Measurements from ENCODE around the gene FLNB. TPM values are rescaled to one million over a fixed set of nuclear protein-coding genes. Genes with fewer than 3 reads are reported as not detected.

Gene FLNB
- total RNA-seq, 1 donor from 2014 or later = 83.3 TPM

GRCh38 chr3:58099865-58100264 is 91.6 kb downstream of the FLNB start:
- H3K9me3 ChIP-seq = no peaks in the 10 kb centered on the region
- intact Hi-C loops (cut with DNase I) = no loop called here
- H3K27ac ChIP-seq = no peak overlapping the region
- no peaks in the 10 kb centered on the region for H3K27me3 ChIP-seq (ENCODE audit: low read depth)
- DNase-seq = no peak
- no peak overlapping the region for H3K4me3 ChIP-seq
- H3K4me1 ChIP-seq = peaks cover 8% of the 10 kb centered on the region
- TF ChIP-seq, protein P1, sequence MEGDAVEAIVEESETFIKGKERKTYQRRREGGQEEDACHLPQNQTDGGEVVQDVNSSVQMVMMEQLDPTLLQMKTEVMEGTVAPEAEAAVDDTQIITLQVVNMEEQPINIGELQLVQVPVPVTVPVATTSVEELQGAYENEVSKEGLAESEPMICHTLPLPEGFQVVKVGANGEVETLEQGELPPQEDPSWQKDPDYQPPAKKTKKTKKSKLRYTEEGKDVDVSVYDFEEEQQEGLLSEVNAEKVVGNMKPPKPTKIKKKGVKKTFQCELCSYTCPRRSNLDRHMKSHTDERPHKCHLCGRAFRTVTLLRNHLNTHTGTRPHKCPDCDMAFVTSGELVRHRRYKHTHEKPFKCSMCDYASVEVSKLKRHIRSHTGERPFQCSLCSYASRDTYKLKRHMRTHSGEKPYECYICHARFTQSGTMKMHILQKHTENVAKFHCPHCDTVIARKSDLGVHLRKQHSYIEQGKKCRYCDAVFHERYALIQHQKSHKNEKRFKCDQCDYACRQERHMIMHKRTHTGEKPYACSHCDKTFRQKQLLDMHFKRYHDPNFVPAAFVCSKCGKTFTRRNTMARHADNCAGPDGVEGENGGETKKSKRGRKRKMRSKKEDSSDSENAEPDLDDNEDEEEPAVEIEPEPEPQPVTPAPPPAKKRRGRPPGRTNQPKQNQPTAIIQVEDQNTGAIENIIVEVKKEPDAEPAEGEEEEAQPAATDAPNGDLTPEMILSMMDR (IDR thresholded peaks at IDR 0.05) = no peak
- H3K36me3 ChIP-seq = peaks cover 66% of the 10 kb centered on the region
- ATAC-seq = no peak

GRCh38 chr3:58101499-58102389 is 93.5 kb downstream of the FLNB start:
- Histone ChIP-seq H3K27me3 (ENCODE audit: low read depth) (no peaks in the 10 kb centered on the region), H3K4me1 (peaks cover 8% of the 10 kb centered on the region), H3K36me3 (peaks cover 73% of the 10 kb centered on the region), H3K4me3 (no peak overlapping the region), H3K27ac (peak overlapping the region; percentile 61), H3K9me3 (no peaks in the 10 kb centered on the region)
- intact Hi-C loops (cut with DNase I) = no loop called here
- no peak for DNase-seq
- TF ChIP-seq, protein P1 (IDR thresholded peaks at IDR 0.05) = no peak
- ATAC-seq = peak; percentile 71 to 80

- H3K27ac ChIP-seq = peak overlapping the region; percentile 61
- DNase-seq = no peak
- no peaks in the 10 kb centered on the region for H3K9me3 ChIP-seq
- peaks cover 75% of the 10 kb centered on the region for H3K36me3 ChIP-seq
- H3K4me3 ChIP-seq = no peak overlapping the region
- intact Hi-C loops (cut with DNase I) = no loop called here
- TF ChIP-seq, protein P1 (IDR thresholded peaks at IDR 0.05) = no peak
- ATAC-seq = no peak
- H3K4me1 ChIP-seq = peaks cover 8% of the 10 kb centered on the region
- H3K27me3 ChIP-seq (ENCODE audit: low read depth) = no peaks in the 10 kb centered on the region
Measured at GRCh38 chr3:58102390-58102750, 94.1 kb downstream of the FLNB start.

DNA sequence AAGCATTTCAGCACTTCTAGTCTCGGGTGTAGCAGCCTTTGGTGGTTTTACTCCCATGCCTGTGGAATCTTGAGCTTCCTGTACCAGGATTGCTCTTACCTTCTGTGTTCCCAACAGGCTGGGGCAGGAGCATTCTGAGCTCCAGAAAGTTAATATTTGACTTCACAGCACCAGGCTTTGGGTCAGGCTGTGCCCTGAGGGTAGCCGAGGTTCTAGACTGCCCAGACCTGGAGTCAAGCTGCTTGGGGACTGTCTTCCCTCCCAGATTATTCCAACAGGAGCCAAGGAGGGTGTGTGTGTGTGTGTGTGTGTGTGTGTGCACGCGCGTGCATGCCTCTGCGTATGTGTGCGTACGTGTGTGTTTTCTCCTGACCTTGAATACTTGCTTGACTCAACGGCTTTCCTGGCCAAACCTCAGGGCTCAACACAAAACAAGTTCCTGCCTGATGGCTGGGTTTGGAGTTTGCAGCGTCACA is 94.8 kb downstream of the FLNB start:
- TF ChIP-seq, protein P1 (IDR thresholded peaks at IDR 0.05) = no peak
- H3K9me3 ChIP-seq = no peaks in the 10 kb centered on the region
- peak in 1 of 2 donors; percentile 50 for ATAC-seq
- peaks cover 8% of the 10 kb centered on the region for H3K4me1 ChIP-seq
- intact Hi-C loops (cut with DNase I) = no loop called here
- DNase-seq = no peak
- H3K27ac ChIP-seq = no peak overlapping the region
- peaks cover 73% of the 10 kb centered on the region for H3K36me3 ChIP-seq
- H3K4me3 ChIP-seq = no peak overlapping the region
- H3K27me3 ChIP-seq (ENCODE audit: low read depth) = no peaks in the 10 kb centered on the region

GRCh38 chr3:58104151-58104550 is 95.9 kb downstream of the FLNB start:
- TF ChIP-seq, protein P1 (IDR thresholded peaks at IDR 0.05) = no peak
- Histone ChIP-seq H3K36me3 (peaks cover 72% of the 10 kb centered on the region), H3K27ac (no peak overlapping the region), H3K4me3 (no peak overlapping the region), H3K4me1 (peaks cover 8% of the 10 kb centered on the region), H3K27me3 (ENCODE audit: low read depth) (no peaks in the 10 kb centered on the region), H3K9me3 (no peaks in the 10 kb centered on the region)
- intact Hi-C loops (cut with DNase I) = no loop called here
- no peak for DNase-seq
- ATAC-seq = no peak

Data from lower lobe of right lung (tissue), 2 donors.